H1 (cell line): ENCODE data around the gene HSFX2. TPM values are rescaled to one million over a fixed set of nuclear protein-coding genes. Genes with fewer than 3 reads are reported as not detected.
"Not testable (repeated sequence)": the region's sequence is repeated elsewhere in the genome, so short reads cannot be mapped to it uniquely, and the experiment has no call there.

Source experiments
- CTCF ChIA-PET: fragments of 300-600 bp; sonication (Branson Sonifier 250); formaldehyde crosslinking; loops from one replicate; lab custom pipeline; 2021; ENCODE audit not compliant: partially characterized antibody; lab: Charles Lee
- POLR2A ChIA-PET: fragments of 300-600 bp; sonication (Branson Sonifier 250); formaldehyde crosslinking; loops from one replicate; lab custom pipeline; 2021; ENCODE audit warnings: inconsistent platforms; ENCODE audit not compliant: partially characterized antibody; lab: Charles Lee
- DNase-seq, 2 experiments: peaks; one replicate each; pipeline versions ENCODE4 v3.0.0 to v3.0.0-alpha.2; 2010 to 2022; ENCODE audit warnings: low spot score in 2 of 2, low read depth in 1 of 2, mixed read lengths in 1 of 2
- FAIRE-seq: peaks from 2 replicates; lab custom pipeline; 2011; peaks lifted over from hg19 to GRCh38; lab: Jason Lieb, UNC
- H2AFZ ChIP-seq: 2 replicates; pipeline ENCODE4 v1.8.1; 2012; ENCODE audit warnings: low read length, inconsistent platforms
- H2AK5ac ChIP-seq: 2 replicates; pipeline ENCODE4 v1.6.1; 2013; ENCODE audit warnings: low read depth, low read length
- H2BK120ac ChIP-seq: replicated peaks from 2 replicates; pipeline ENCODE3; 2013; ENCODE audit warnings: low read depth, low read length, inconsistent platforms
- H2BK12ac ChIP-seq: 2 replicates; pipeline ENCODE4 v1.6.1; 2013; ENCODE audit warnings: low read depth, low read length
- H2BK15ac ChIP-seq: 2 replicates; pipeline ENCODE4 v1.6.1; 2013; ENCODE audit warnings: low read length
- H2BK20ac ChIP-seq: 2 replicates; pipeline ENCODE4 v1.6.1; 2013; ENCODE audit warnings: low read length
- H2BK5ac ChIP-seq: 2 replicates; pipeline ENCODE4 v1.6.1; 2013; ENCODE audit warnings: low read depth, low read length
- H3K14ac ChIP-seq: 2 replicates; pipeline ENCODE4 v1.6.1; 2013; ENCODE audit warnings: inconsistent platforms; ENCODE audit not compliant: insufficient read length
- H3K18ac ChIP-seq: 2 replicates; pipeline ENCODE4 v1.6.1; 2013; ENCODE audit warnings: low read length; ENCODE audit errors: extremely low read depth
- H3K23ac ChIP-seq: 2 replicates; pipeline ENCODE4 v1.6.1; 2013; ENCODE audit warnings: inconsistent platforms; ENCODE audit not compliant: insufficient read length
- H3K23me2 ChIP-seq: 2 replicates; pipeline ENCODE4 v1.6.1; 2013; ENCODE audit warnings: low read depth, low read length
- H3K27ac ChIP-seq: 2 replicates; pipeline ENCODE4 v1.6.1; 2011; ENCODE audit warnings: low read depth, low read length, inconsistent platforms
- H3K27me3 ChIP-seq, 4 experiments: replicated peaks in 1 of 4; 1 replicate in 1 of 4; 2 replicates in 3 of 4; pipeline versions ENCODE4 v1.6.1 to v1.8.1; 2011 to 2013; ENCODE audit warnings: low read length in 3 of 4, mild to moderate bottlenecking in 3 of 4, inconsistent platforms in 2 of 4, mixed read lengths in 2 of 4, moderate library complexity in 1 of 4; ENCODE audit not compliant: control insufficient read depth in 3 of 4, insufficient read depth in 3 of 4; ENCODE audit errors: extremely low read depth in 1 of 4
- H3K36me3 ChIP-seq, 4 experiments: 2 replicates each; pipeline versions ENCODE4 v1.6.1 to v1.8.1; 2011 to 2013; ENCODE audit warnings: mild to moderate bottlenecking in 4 of 4, low read length in 3 of 4, moderate library complexity in 2 of 4, control low read depth in 1 of 4, inconsistent platforms in 1 of 4; ENCODE audit not compliant: insufficient read depth in 4 of 4, control insufficient read depth in 2 of 4
- H3K4ac ChIP-seq: replicated peaks from 2 replicates; pipeline ENCODE3; 2013; ENCODE audit warnings: low read length, low read depth, mixed read lengths, inconsistent platforms; ENCODE audit not compliant: insufficient read length
- H3K4me1 ChIP-seq, 4 experiments: replicated peaks in 1 of 4; 1 replicate in 1 of 4; 2 replicates in 3 of 4; pipeline versions ENCODE4 v1.6.1 to v1.8.1; 2011 to 2013; ENCODE audit warnings: low read length in 3 of 4, inconsistent platforms in 2 of 4, mixed read lengths in 1 of 4; ENCODE audit not compliant: insufficient read depth in 4 of 4, control insufficient read depth in 3 of 4
- H3K4me2 ChIP-seq, 2 experiments: 2 replicates each; pipeline versions ENCODE4 v1.6.1 to v1.8.1; 2011 to 2013; ENCODE audit warnings: low read depth in 2 of 2, low read length in 2 of 2, control low read depth in 1 of 2, inconsistent platforms in 1 of 2, mild to moderate bottlenecking in 1 of 2; ENCODE audit not compliant: insufficient read depth in 1 of 2
- H3K4me3 ChIP-seq, 4 experiments: fragments of 200-600, 300-600 bp in 1 of 4; sonication (generic), shearing (Covaris generic), sonication (Bioruptor Twin) in 1 of 4; 2 replicates each; pipeline versions ENCODE4 v1.5.1 to v1.8.1; 2011 to 2016; ENCODE audit warnings: low read length in 4 of 4, low read depth in 3 of 4, control low read depth in 2 of 4, inconsistent platforms in 2 of 4, mild to moderate bottlenecking in 2 of 4, mixed read lengths in 1 of 4, moderate library complexity in 1 of 4; ENCODE audit not compliant: insufficient read depth in 2 of 4; ENCODE audit errors: extremely low read depth in 1 of 4
- H3K56ac ChIP-seq: replicated peaks from 2 replicates; pipeline ENCODE3; 2013; ENCODE audit warnings: low read depth, mild to moderate bottlenecking, mixed read lengths, low read length, inconsistent platforms; ENCODE audit not compliant: insufficient read length
- H3K79me1 ChIP-seq: 2 replicates; pipeline ENCODE4 v1.6.1; 2013; ENCODE audit warnings: low read depth, low read length, control low read depth
- H3K79me2 ChIP-seq, 2 experiments: 2 replicates each; pipeline versions ENCODE4 v1.6.1 to v1.8.1; 2012 to 2013; ENCODE audit warnings: low read length in 2 of 2, mild to moderate bottlenecking in 2 of 2, inconsistent platforms in 1 of 2; ENCODE audit not compliant: insufficient read depth in 2 of 2, control insufficient read depth in 1 of 2
- H3K9ac ChIP-seq, 4 experiments: replicated peaks in 1 of 4; 1 replicate in 1 of 4; 2 replicates in 3 of 4; pipeline versions ENCODE4 v1.6.1 to v1.8.1; 2011 to 2013; ENCODE audit warnings: low read depth in 3 of 4, low read length in 3 of 4, control low read depth in 2 of 4, mild to moderate bottlenecking in 2 of 4, moderate library complexity in 2 of 4, inconsistent platforms in 1 of 4; ENCODE audit errors: extremely low read depth in 1 of 4
- H3K9me3 ChIP-seq, 2 experiments: 2 replicates each; pipeline versions ENCODE4 v1.6.1 to v1.8.1; 2012 to 2013; ENCODE audit warnings: mild to moderate bottlenecking in 2 of 2, moderate library complexity in 2 of 2, control low read depth in 1 of 2, inconsistent platforms in 1 of 2, low read depth in 1 of 2, low read length in 1 of 2, mixed read lengths in 1 of 2; ENCODE audit not compliant: insufficient read depth in 2 of 2
- H4K20me1 ChIP-seq, 2 experiments: replicated peaks in 1 of 2; 2 replicates each; pipeline versions ENCODE3 to v1.8.1; 2011 to 2013; ENCODE audit warnings: inconsistent platforms in 2 of 2, low read length in 2 of 2, mild to moderate bottlenecking in 1 of 2; ENCODE audit not compliant: insufficient read depth in 2 of 2, control insufficient read depth in 1 of 2
- H4K5ac ChIP-seq: 2 replicates; pipeline ENCODE4 v1.6.1; 2013; ENCODE audit warnings: low read length, low read depth, mixed read lengths, inconsistent platforms; ENCODE audit not compliant: insufficient read length
- H4K8ac ChIP-seq: 2 replicates; pipeline ENCODE4 v1.8.0; 2013; ENCODE audit warnings: mild to moderate bottlenecking, moderate library complexity, low read length, inconsistent platforms; ENCODE audit not compliant: insufficient read depth; ENCODE audit errors: extremely low read depth
- H4K91ac ChIP-seq: replicated peaks from 2 replicates; pipeline ENCODE3; 2013; ENCODE audit warnings: low read length, mixed read lengths, inconsistent platforms; ENCODE audit not compliant: insufficient read length
- WGBS, 2 experiments: shearing (Covaris generic) in 1 of 2; methylation state at CpG; one replicate each; pipeline versions ENCODE4 v1.1.6 to v1.1.7; 2013 to 2015; ENCODE audit warnings: low lambda C conversion rate in 2 of 2, mixed read lengths in 2 of 2, inconsistent platforms in 1 of 2, low coverage in 1 of 2, missing lambda C conversion rate in 1 of 2; ENCODE audit not compliant: insufficient replicate concordance in 2 of 2, insufficient coverage in 1 of 2, insufficient read length in 1 of 2; ENCODE audit errors: extremely low coverage in 1 of 2, missing lambda C conversion rate in 1 of 2; 5-methylcytosine and 5-hydroxymethylcytosine counted together
- polyA plus RNA-seq, 7 experiments: library from polyadenylated mRNA; depleted of rRNA in 3 of 7; stranded (reverse) in 5 of 7; unstranded in 2 of 7; fragments of >200 nt in 5 of 7; fragments of 200-250 nt in 2 of 7; gene quantifications; 1 replicate in 5 of 7; 2 replicates in 1 of 7; 4 replicates in 1 of 7; pipeline versions ENCODE4 v1.2.1 to v1.2.3, GENCODE V29; 2011 to 2013; ENCODE audit warnings: missing spikeins in 2 of 7, mixed read lengths in 2 of 7
- total RNA-seq: library from RNA; stranded (reverse); fragmentation: NEBNext Ultra II Directional; extraction: Animal tissue kit (Norgen Biotek cat#: 25700); gene quantifications from 2 replicates; pipeline ENCODE4 v1.2.1, GENCODE V29; 2021

HSFX2 gene
- total and polyA plus RNA-seq, 2 of the 8 experiments (the other 6 are each of a cell fraction or from before 2014, with no cell fraction given) = 0.17 TPM; not detected in 1

DNA sequence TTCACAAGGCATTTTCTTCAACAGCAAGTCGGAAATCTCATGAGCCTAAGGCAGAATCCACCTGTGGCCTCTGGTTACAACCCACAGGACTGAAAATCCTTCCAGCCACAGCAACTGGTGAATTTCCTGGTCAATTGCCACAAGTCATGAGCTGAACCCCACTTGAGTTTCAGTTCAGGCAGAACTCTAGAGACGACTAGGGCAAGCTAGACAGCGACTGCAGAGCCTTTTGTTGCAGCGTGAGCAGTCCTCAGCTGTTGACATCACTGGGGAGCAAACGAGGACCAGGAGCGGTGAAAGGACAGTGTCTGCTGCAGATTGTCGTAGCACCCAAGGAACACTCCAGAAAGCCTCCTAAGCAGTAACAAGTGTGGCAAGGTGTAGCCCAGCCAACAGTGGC is 829 bp upstream of the HSFX2 start:
- H4K5ac ChIP-seq, H2BK12ac ChIP-seq, H3K27ac ChIP-seq, H3K4me3 ChIP-seq, H3K23ac ChIP-seq, H3K56ac ChIP-seq, H2BK20ac ChIP-seq, H3K27me3 ChIP-seq, H3K36me3 ChIP-seq, H3K18ac ChIP-seq, POLR2A ChIA-PET, H3K9me3 ChIP-seq, DNase-seq, CTCF ChIA-PET, H3K9ac ChIP-seq, H2AFZ ChIP-seq, H3K23me2 ChIP-seq, H4K8ac ChIP-seq, H4K20me1 ChIP-seq, H3K79me2 ChIP-seq, FAIRE-seq, H3K4me1 ChIP-seq, H2BK5ac ChIP-seq, H3K4ac ChIP-seq, H4K91ac ChIP-seq, H2AK5ac ChIP-seq, H2BK15ac ChIP-seq, H3K4me2 ChIP-seq, H3K79me1 ChIP-seq, H3K14ac ChIP-seq, H2BK120ac ChIP-seq: not testable (repeated sequence)
- WGBS, 2 experiments = no CpG with 5 or more reads among the region's 7 CpGs

DNA sequence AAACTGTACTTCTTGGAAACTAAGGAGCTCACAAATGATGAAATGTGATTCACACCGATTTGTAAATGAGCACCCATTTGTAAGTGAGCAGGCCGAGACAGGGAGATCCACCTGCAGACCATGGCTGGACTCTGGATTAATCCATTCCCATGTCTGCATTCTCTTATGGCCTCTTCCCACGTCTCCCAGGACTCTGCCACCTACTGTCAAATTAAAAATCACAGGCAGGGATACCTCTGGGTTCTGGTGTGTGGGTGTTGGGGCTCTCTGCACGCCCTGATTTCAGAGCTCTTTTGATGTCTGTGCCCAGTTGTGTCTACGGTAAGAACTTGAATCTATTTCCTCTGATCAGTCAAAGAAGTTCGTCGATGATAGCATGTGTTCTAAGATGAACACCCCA is 4.1 kb downstream of the HSFX2 start:
- H2BK20ac ChIP-seq, H2BK120ac ChIP-seq, H2BK12ac ChIP-seq, H3K14ac ChIP-seq, H3K27me3 ChIP-seq, CTCF ChIA-PET, H3K56ac ChIP-seq, DNase-seq, POLR2A ChIA-PET, H2AFZ ChIP-seq, H3K4me1 ChIP-seq, H3K27ac ChIP-seq, H3K23me2 ChIP-seq, H2BK5ac ChIP-seq, FAIRE-seq, H4K20me1 ChIP-seq, H4K91ac ChIP-seq, H3K4me2 ChIP-seq, H3K9me3 ChIP-seq, H3K79me2 ChIP-seq, H3K79me1 ChIP-seq, H2BK15ac ChIP-seq, H3K4me3 ChIP-seq, H3K4ac ChIP-seq, H3K23ac ChIP-seq, H4K8ac ChIP-seq, H3K36me3 ChIP-seq, H4K5ac ChIP-seq, H3K18ac ChIP-seq, H2AK5ac ChIP-seq, H3K9ac ChIP-seq: not testable (repeated sequence)
- no CpG with 5 or more reads among the region's 7 CpGs for WGBS, 2 experiments
